Natural killer cell (primary cell): ENCODE measurements around the gene NRDC. TPM values are rescaled to one million over a fixed set of nuclear protein-coding genes. Genes with fewer than 3 reads are reported as not detected.
A peak's percentile ranks its signal among the peaks of the same experiment; 100 is the strongest.

ENCODE experiments used
- ATAC-seq, 3 donors: fragments of 150-1000 bp in 2 of 3; fragments of 200-7000 bp in 1 of 3; cut with Tn5 transposase; 1 replicate in 1 of 3; 2 replicates in 2 of 3; pipeline ENCODE4 v1.10.0; 2021; ENCODE audit warnings: mild to moderate bottlenecking in 2 of 3, moderate library complexity in 2 of 3
- DNase-seq, 2 donors: peaks; one replicate each; pipeline versions ENCODE4 v3.0.0 to v3.0.0-alpha.2; 2013 to 2021; ENCODE audit warnings: mixed read lengths in 1 of 2
- H3K27ac ChIP-seq: one replicate; pipeline ENCODE4 v1.5.1; 2013; ENCODE audit warnings: mild to moderate bottlenecking, low read length
- H3K27me3 ChIP-seq: one replicate; pipeline ENCODE4 v1.6.1; 2013; ENCODE audit warnings: low read length; ENCODE audit not compliant: control insufficient read depth, insufficient read depth
- H3K36me3 ChIP-seq: one replicate; pipeline ENCODE4 v1.6.1; 2013; ENCODE audit warnings: low read length; ENCODE audit not compliant: control insufficient read depth, insufficient read depth
- H3K4me1 ChIP-seq: one replicate; pipeline ENCODE4 v1.6.1; 2013; ENCODE audit warnings: low read length; ENCODE audit not compliant: control insufficient read depth, insufficient read depth
- H3K4me3 ChIP-seq: one replicate; pipeline ENCODE4 v1.5.1; 2013; ENCODE audit warnings: low read length
- H3K9me3 ChIP-seq: one replicate; pipeline ENCODE4 v1.6.1; 2013; ENCODE audit warnings: low read length; ENCODE audit not compliant: control insufficient read depth, insufficient read depth
- H3K27ac Mint-ChIP-seq, 2 donors: one replicate each; pipeline ENCODE4 v1.8.0; 2022; ENCODE audit warnings: mild to moderate bottlenecking in 2 of 2, mixed read lengths in 2 of 2, moderate library complexity in 1 of 2
- H3K27me3 Mint-ChIP-seq, 2 donors: one replicate each; pipeline ENCODE4 v1.8.0; 2022; ENCODE audit warnings: low read depth in 2 of 2, mixed read lengths in 2 of 2
- H3K36me3 Mint-ChIP-seq: one replicate; pipeline ENCODE4 v1.8.0; 2022; ENCODE audit warnings: mixed read lengths
- H3K4me1 Mint-ChIP-seq, 2 donors: one replicate each; pipeline ENCODE4 v1.8.0; 2022; ENCODE audit warnings: mixed read lengths in 2 of 2
- H3K4me3 Mint-ChIP-seq: one replicate; pipeline ENCODE4 v1.8.0; 2022; ENCODE audit warnings: mild to moderate bottlenecking, moderate library complexity, mixed read lengths
- H3K9me3 Mint-ChIP-seq, 2 donors: one replicate each; pipeline ENCODE4 v1.8.0; 2022; ENCODE audit warnings: mixed read lengths in 2 of 2
- WGBS: methylation state at CpG from one replicate; pipeline ENCODE4 v1.1.7; 2013; ENCODE audit warnings: missing lambda C conversion rate; ENCODE audit not compliant: insufficient coverage; 5-methylcytosine and 5-hydroxymethylcytosine counted together
- intact Hi-C: fragments of 100-400 bp; cut with micrococcal nuclease; formaldehyde crosslinking; loops from one replicate; pipeline ENCODE4 v1.14.2; 2022
- total RNA-seq, 4 donors: library from RNA; stranded (reverse); fragments of 120-200 nt in 1 of 4; gene quantifications; one replicate each; pipeline versions ENCODE4 v1.2.3 to v1.2.4, GENCODE V29; 2013 to 2022
- TF ChIP-seq, protein P1 (sequence below): fragments of 200-600 bp; IDR thresholded peaks from one replicate; pipeline ENCODE4 v1.8.0; 2022; ENCODE audit warnings: antibody characterized with exemption

The NRDC gene
- total RNA-seq, 3 donors from 2014 or later (not counting 1 experiment from before 2014, with no cell fraction given): 122 to 165 (median 145) TPM

DNA sequence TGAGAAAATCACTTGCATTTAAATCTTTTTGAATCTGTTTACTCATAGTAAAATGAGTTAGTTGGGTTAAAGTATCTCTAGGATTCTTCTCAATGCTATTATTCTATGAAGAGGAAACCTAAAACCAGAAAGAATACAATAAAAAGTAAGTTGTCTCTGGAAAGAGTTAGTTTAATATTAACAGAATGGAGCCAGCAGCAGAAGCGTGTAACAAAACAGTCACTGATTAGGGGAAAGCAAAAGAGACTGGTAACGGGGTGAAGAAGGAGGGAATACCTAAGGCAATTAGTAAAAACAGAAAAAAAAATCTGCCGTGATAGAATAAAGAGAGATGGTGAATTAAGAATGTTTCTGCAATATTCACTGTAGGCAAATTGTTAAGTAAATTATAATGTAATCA is 60.0 kb downstream of the NRDC start:
- H3K4me1 ChIP-seq: no peaks in the 10 kb centered on the region
- Mint-ChIP-seq H3K27ac (no peak overlapping the region), H3K9me3 (no peaks in the 10 kb centered on the region), H3K4me3 (no peak overlapping the region), H3K36me3 (peaks cover 34% of the 10 kb centered on the region), H3K4me1 (no peaks in the 10 kb centered on the region), H3K27me3 (no peaks in the 10 kb centered on the region)
- H3K36me3 ChIP-seq: peaks cover 77% of the 10 kb centered on the region
- no peak for ATAC-seq
- no peaks in the 10 kb centered on the region for H3K9me3 ChIP-seq
- TF ChIP-seq, protein P1, sequence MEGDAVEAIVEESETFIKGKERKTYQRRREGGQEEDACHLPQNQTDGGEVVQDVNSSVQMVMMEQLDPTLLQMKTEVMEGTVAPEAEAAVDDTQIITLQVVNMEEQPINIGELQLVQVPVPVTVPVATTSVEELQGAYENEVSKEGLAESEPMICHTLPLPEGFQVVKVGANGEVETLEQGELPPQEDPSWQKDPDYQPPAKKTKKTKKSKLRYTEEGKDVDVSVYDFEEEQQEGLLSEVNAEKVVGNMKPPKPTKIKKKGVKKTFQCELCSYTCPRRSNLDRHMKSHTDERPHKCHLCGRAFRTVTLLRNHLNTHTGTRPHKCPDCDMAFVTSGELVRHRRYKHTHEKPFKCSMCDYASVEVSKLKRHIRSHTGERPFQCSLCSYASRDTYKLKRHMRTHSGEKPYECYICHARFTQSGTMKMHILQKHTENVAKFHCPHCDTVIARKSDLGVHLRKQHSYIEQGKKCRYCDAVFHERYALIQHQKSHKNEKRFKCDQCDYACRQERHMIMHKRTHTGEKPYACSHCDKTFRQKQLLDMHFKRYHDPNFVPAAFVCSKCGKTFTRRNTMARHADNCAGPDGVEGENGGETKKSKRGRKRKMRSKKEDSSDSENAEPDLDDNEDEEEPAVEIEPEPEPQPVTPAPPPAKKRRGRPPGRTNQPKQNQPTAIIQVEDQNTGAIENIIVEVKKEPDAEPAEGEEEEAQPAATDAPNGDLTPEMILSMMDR: no peak
- no peak overlapping the region for H3K27ac ChIP-seq
- no peak overlapping the region for H3K4me3 ChIP-seq
- DNase-seq: no peak
- intact Hi-C loops: no loop called here
- H3K27me3 ChIP-seq: no peaks in the 10 kb centered on the region
- 100% methylated on average over 2 of the region's 3 CpGs for WGBS

DNA sequence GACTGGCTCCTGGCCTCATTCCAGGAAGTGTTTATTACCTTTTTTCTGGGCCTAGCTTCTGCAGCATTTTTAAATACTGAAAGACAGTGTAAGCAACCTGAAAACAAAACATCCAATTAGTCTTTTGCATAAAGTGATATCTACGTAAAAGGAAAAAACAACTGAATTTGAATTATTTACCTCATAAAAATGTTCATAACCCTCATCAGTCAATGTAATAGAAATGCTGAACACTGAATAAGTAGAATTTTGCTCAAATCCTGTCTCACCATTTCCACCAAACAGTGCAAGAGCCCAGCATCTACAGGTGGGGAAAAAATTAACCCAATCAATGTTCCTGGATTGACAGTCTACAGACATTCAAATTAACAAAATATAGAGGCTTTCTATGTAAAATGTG is 64.0 kb downstream of the NRDC start:
- Mint-ChIP-seq H3K9me3 (no peaks in the 10 kb centered on the region), H3K27me3 (no peaks in the 10 kb centered on the region), H3K27ac (no peak overlapping the region), H3K4me1 (no peaks in the 10 kb centered on the region), H3K36me3 (peaks cover 24% of the 10 kb centered on the region), H3K4me3 (no peak overlapping the region)
- TF ChIP-seq, protein P1: no peak
- Histone ChIP-seq H3K9me3 (no peaks in the 10 kb centered on the region), H3K4me3 (no peak overlapping the region), H3K36me3 (peaks cover 54% of the 10 kb centered on the region), H3K4me1 (no peaks in the 10 kb centered on the region), H3K27ac (no peak overlapping the region), H3K27me3 (no peaks in the 10 kb centered on the region)
- no CpG with 5 or more reads among the region's 1 CpG for WGBS
- DNase-seq: no peak
- intact Hi-C loops: no loop called here
- ATAC-seq: no peak

DNA sequence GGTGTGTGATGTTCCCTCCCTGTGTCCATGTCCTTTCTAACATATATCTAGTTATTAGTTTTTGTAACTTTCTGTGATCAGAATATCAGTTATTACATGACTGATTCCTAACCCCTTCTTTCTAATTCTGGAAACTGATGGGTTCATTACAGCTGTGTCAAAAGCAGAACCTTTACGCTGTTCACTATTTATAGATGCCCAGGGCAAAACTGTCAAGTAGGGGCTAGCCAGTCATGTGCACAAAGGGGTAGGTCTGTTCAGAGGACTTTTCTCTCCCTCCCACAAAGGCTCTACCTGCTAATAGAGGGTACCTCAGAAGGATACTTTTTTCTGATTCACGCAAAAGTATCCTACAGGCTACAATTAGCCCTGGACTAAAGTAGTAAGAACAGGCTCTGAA is 79.2 kb downstream of the NRDC start:
- Histone ChIP-seq H3K27me3 (no peaks in the 10 kb centered on the region), H3K27ac (no peak overlapping the region), H3K4me3 (no peak overlapping the region), H3K4me1 (no peaks in the 10 kb centered on the region), H3K36me3 (peaks cover 65% of the 10 kb centered on the region), H3K9me3 (no peaks in the 10 kb centered on the region)
- H3K9me3 Mint-ChIP-seq: no peaks in the 10 kb centered on the region
- H3K4me1 Mint-ChIP-seq: no peaks in the 10 kb centered on the region
- H3K27ac Mint-ChIP-seq: no peak overlapping the region
- H3K4me3 Mint-ChIP-seq: no peak overlapping the region
- 77% methylated on average over 2 of the region's 2 CpGs for WGBS
- peaks cover 40% of the 10 kb centered on the region for H3K36me3 Mint-ChIP-seq
- no peak for ATAC-seq
- TF ChIP-seq, protein P1: no peak
- DNase-seq: no peak
- intact Hi-C loops: no loop called here
- H3K27me3 Mint-ChIP-seq: no peaks in the 10 kb centered on the region

DNA sequence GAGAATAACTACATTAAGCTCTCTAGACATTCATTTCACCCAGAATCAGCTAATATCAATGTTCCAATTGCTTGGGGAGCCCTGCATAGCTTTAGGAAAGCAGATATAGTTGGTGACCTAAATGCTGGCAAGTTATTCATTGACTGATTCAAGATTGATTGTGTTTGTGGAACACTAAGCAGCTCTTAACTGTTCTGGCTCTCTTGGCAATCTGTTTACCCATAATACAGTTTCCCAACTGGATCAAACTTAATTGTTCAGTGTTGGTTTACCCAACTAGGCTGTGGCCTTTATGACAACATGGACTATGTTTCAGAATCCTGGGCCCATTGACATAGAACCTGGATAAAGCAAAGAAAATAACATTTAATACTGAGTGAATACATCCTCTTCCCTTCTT is 83.7 kb downstream of the NRDC start:
- Histone ChIP-seq H3K36me3 (peaks cover 73% of the 10 kb centered on the region), H3K27me3 (no peaks in the 10 kb centered on the region), H3K4me3 (no peak overlapping the region), H3K27ac (no peak overlapping the region), H3K9me3 (no peaks in the 10 kb centered on the region), H3K4me1 (no peaks in the 10 kb centered on the region)
- Mint-ChIP-seq H3K27me3 (no peaks in the 10 kb centered on the region), H3K27ac (peak overlapping the region; percentile 32 to 61), H3K4me1 (no peaks in the 10 kb centered on the region), H3K9me3 (no peaks in the 10 kb centered on the region), H3K4me3 (no peak overlapping the region), H3K36me3 (peaks cover 22% of the 10 kb centered on the region)
- intact Hi-C loops: no loop called here
- no peak for DNase-seq
- no peak for ATAC-seq
- TF ChIP-seq, protein P1: no peak
